ENCODE data around the gene GRIPAP1. TPM values are rescaled to one million over a fixed set of nuclear protein-coding genes. Genes with fewer than 3 reads are reported as not detected.

The GRIPAP1 gene
- total RNA-seq, 4 donors from 2014 or later = 8.6 to 19.3 (median 10.1) TPM

DNA sequence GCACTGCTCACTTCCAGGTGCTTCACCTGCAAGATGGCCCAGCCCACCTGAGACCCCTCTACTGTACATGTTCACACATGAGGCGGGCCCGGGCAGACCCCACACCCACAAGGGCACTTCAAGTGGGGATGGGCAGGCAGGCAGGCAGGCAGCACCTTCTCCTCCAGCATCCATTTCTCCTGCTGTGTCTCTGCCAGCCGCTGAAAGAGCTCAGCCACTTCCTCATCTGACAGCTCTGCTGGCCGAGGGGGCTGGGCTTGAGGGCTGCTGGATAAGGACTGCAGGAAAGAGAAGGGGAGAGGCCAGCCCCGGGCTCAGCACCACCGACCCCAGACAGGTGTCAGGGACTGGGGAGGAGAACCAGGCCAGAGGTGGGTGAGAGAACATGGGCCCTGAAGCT, 26.0 kb downstream of the GRIPAP1 start:
- Histone ChIP-seq H3K4me3 (no peak overlapping the region), H3K4me1 (no peaks in the 10 kb centered on the region), H3K9me3 (no peaks in the 10 kb centered on the region), H3K36me3 (peaks cover 0 to 5% of the 10 kb centered on the region in 2 donors), H3K27ac (no peak overlapping the region), H3K27me3 (no peaks in the 10 kb centered on the region)
- no peak for ATAC-seq
- intact Hi-C loops (cut with DNase I; ENCODE audit: low total_unique reads) (no loop called here), in situ Hi-C loops (cut with MboI; ENCODE audit: low sequenced_read_pairs in 4 of 4) (no loop called here)
- TF ChIP-seq POLR2A (IDR thresholded peaks at IDR 0.05) = no peak
- TF ChIP-seq, protein P1, sequence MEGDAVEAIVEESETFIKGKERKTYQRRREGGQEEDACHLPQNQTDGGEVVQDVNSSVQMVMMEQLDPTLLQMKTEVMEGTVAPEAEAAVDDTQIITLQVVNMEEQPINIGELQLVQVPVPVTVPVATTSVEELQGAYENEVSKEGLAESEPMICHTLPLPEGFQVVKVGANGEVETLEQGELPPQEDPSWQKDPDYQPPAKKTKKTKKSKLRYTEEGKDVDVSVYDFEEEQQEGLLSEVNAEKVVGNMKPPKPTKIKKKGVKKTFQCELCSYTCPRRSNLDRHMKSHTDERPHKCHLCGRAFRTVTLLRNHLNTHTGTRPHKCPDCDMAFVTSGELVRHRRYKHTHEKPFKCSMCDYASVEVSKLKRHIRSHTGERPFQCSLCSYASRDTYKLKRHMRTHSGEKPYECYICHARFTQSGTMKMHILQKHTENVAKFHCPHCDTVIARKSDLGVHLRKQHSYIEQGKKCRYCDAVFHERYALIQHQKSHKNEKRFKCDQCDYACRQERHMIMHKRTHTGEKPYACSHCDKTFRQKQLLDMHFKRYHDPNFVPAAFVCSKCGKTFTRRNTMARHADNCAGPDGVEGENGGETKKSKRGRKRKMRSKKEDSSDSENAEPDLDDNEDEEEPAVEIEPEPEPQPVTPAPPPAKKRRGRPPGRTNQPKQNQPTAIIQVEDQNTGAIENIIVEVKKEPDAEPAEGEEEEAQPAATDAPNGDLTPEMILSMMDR (IDR thresholded peaks at IDR 0.05 in 4 of 5, conservative IDR thresholded peaks at IDR 0.05 in 1 of 5) = no peak
- no peak for DNase-seq

DNA sequence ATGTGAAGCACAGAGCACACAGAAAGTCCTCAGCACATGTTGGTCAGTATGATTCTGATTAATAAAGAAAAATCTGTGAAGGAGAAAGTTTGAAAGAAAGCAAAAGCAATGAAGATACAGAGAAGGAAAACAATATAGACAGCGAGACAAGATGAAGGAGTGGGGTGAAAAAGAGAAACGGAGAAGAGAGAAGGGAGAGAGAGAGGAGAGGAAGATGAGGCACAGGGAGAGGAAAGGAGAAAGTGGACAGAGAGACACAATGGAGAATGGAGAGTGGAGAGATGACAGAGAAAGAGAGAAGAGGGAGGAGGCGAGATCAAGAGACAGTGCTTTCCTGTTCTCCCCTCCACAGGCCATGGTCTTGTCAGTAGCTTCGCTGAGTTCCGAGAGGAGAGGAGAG, 26.5 kb downstream of the GRIPAP1 start:
- no peak for ATAC-seq
- intact Hi-C loops (cut with DNase I; ENCODE audit: low total_unique reads) (no loop called here), in situ Hi-C loops (cut with MboI; ENCODE audit: low sequenced_read_pairs in 4 of 4) (no loop called here)
- Histone ChIP-seq H3K36me3 (peaks cover 0 to 5% of the 10 kb centered on the region in 2 donors), H3K27ac (no peak overlapping the region), H3K4me1 (no peaks in the 10 kb centered on the region), H3K27me3 (no peaks in the 10 kb centered on the region), H3K4me3 (no peak overlapping the region), H3K9me3 (no peaks in the 10 kb centered on the region)
- DNase-seq = no peak
- TF ChIP-seq, protein P1 (IDR thresholded peaks at IDR 0.05 in 4 of 5, conservative IDR thresholded peaks at IDR 0.05 in 1 of 5) = no peak
- TF ChIP-seq POLR2A (IDR thresholded peaks at IDR 0.05) = no peak

DNA sequence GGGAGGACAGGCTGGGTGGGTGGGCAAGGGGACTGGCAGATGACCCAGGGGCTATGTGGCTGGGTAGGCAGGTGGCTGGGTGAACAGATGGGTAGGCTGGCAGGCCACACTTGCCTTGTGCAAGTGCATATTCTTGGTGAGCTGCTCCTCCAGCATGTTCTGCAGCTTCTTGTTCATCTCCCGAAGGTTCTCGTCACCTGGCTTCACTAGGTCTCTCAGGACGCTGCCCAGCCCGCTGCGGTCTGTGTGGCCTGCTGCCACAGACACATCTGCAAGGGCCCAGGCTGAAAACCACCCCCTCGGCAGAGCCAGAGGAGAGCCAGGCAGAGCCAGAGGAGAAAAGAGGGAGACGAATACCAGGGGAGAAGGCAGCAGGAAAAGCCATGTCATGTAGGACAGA, 27.0 kb downstream of the GRIPAP1 start:
- no peak for DNase-seq
- Histone ChIP-seq H3K27me3 (no peaks in the 10 kb centered on the region), H3K27ac (no peak overlapping the region), H3K4me3 (no peak overlapping the region), H3K4me1 (no peaks in the 10 kb centered on the region), H3K36me3 (peaks cover 0 to 5% of the 10 kb centered on the region in 2 donors), H3K9me3 (no peaks in the 10 kb centered on the region)
- intact Hi-C loops (cut with DNase I; ENCODE audit: low total_unique reads) = no loop called here
- TF ChIP-seq, protein P1 (IDR thresholded peaks at IDR 0.05 in 4 of 5, conservative IDR thresholded peaks at IDR 0.05 in 1 of 5) = no peak
- no peak for TF ChIP-seq POLR2A (IDR thresholded peaks at IDR 0.05)
- ATAC-seq = no peak
- in situ Hi-C loops (cut with MboI; ENCODE audit: low sequenced_read_pairs in 4 of 4) = no loop called here

DNA sequence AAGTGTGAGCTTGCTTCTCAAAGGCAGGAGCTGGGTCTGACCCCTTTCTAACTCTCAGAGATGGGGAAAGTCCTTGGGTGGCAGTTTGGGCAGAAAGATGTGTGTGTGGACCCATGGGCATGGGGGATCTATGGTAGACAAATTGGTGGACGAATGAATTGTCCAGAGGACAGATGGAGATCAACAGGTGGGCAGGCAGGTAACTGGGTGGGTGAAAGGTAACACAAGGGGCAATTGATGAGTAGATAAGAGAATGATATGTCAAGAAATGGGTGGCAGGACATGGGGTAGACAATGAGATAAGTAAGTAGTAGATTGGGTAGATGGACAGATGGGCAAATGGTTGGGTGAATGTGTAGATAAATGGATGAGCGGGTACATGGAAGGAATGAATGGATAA, 27.5 kb downstream of the GRIPAP1 start:
- in situ Hi-C loops (cut with MboI; ENCODE audit: low sequenced_read_pairs in 4 of 4) = no loop called here
- intact Hi-C loops (cut with DNase I; ENCODE audit: low total_unique reads) = no loop called here

More for the DNA sequence above, 27.5 kb downstream of the GRIPAP1 start:
- no peak for ATAC-seq
- Histone ChIP-seq H3K9me3 (no peaks in the 10 kb centered on the region), H3K4me3 (no peak overlapping the region), H3K27me3 (no peaks in the 10 kb centered on the region), H3K27ac (no peak overlapping the region), H3K4me1 (no peaks in the 10 kb centered on the region), H3K36me3 (peaks cover 0 to 5% of the 10 kb centered on the region in 2 donors)
- no peak for TF ChIP-seq POLR2A (IDR thresholded peaks at IDR 0.05)
- TF ChIP-seq, protein P1 (IDR thresholded peaks at IDR 0.05 in 4 of 5, conservative IDR thresholded peaks at IDR 0.05 in 1 of 5) = no peak
- DNase-seq = no peak
